Osteoblast (primary cell): ENCODE data around the gene LCE2D. TPM values are rescaled to one million over a fixed set of nuclear protein-coding genes. Genes with fewer than 3 reads are reported as not detected.

ENCODE experiments used
- DNase-seq: peaks from one replicate; pipeline ENCODE4 v3.0.0; 2011; ENCODE audit warnings: low spot score, mixed read lengths; ENCODE audit not compliant: insufficient read length; ENCODE audit errors: missing footprints
- H2AFZ ChIP-seq: 2 replicates; pipeline ENCODE4 v1.6.0; 2011; ENCODE audit warnings: mild to moderate bottlenecking, low read length
- H3K27ac ChIP-seq: 2 replicates; pipeline ENCODE4 v1.5.1; 2011; ENCODE audit warnings: mild to moderate bottlenecking, low read depth, low read length, moderate library complexity
- H3K27me3 ChIP-seq: 2 replicates; pipeline ENCODE4 v1.6.0; 2012; ENCODE audit warnings: mild to moderate bottlenecking, control low read depth, inconsistent platforms, low read length, moderate library complexity; ENCODE audit not compliant: insufficient read depth
- H3K36me3 ChIP-seq: 2 replicates; pipeline ENCODE4 v1.5.1; 2011; ENCODE audit warnings: mild to moderate bottlenecking, low read length, control low read depth, moderate library complexity; ENCODE audit not compliant: insufficient read depth
- H3K4me1 ChIP-seq: 2 replicates; pipeline ENCODE4 v1.5.1; 2011; ENCODE audit warnings: mild to moderate bottlenecking, low read length, control low read depth, moderate library complexity; ENCODE audit not compliant: insufficient read depth
- H3K4me2 ChIP-seq: 2 replicates; pipeline ENCODE4 v1.6.0; 2011; ENCODE audit warnings: mild to moderate bottlenecking, low read length; ENCODE audit not compliant: insufficient read depth
- H3K4me3 ChIP-seq: fragments of 200-600 bp; sonication (generic); 3 replicates; pipeline ENCODE4 v1.5.1; 2012; ENCODE audit warnings: mild to moderate bottlenecking, low read length, inconsistent platforms; ENCODE audit not compliant: insufficient read depth
- H3K79me2 ChIP-seq: 2 replicates; pipeline ENCODE4 v1.6.0; 2012; ENCODE audit warnings: mild to moderate bottlenecking, low read length, control low read depth, inconsistent platforms; ENCODE audit not compliant: insufficient read depth
- H3K9me3 ChIP-seq: 2 replicates; pipeline ENCODE4 v1.5.1; 2011; ENCODE audit warnings: low read depth, low read length, control low read depth
- H4K20me1 ChIP-seq: 2 replicates; pipeline ENCODE4 v1.6.0; 2012; ENCODE audit warnings: mild to moderate bottlenecking, low read length, control low read depth; ENCODE audit not compliant: insufficient read depth
- CTCF ChIP-seq: IDR thresholded peaks from 2 replicates; pipeline ENCODE4 v1.5.1; 2011; ENCODE audit warnings: mild to moderate bottlenecking, low read depth, low read length, moderate library complexity; ENCODE audit errors: extremely low read depth
- small RNA-seq: library from RNA; depleted of rRNA; stranded (forward); fragments of <200 nt; gene quantifications from one replicate; pipeline ENCODE3, GENCODE V24; 2012
- total RNA-seq: library from RNA; depleted of rRNA; stranded (reverse); fragments of >200 nt; gene quantifications from 2 replicates; pipeline ENCODE4 v1.2.3, GENCODE V29; 2012

Gene LCE2D
- total RNA-seq, 1 donor, result not detected

- Histone ChIP-seq H3K4me1 (no peaks in the 10 kb centered on the region), H3K4me3 (no peak overlapping the region)
- TF ChIP-seq CTCF, result no peak
Observed at GRCh38 chr1:152699746-152700145, 36.6 kb downstream of the LCE2D start.

GRCh38 chr1:152707860-152708259 lies 44.7 kb downstream of the LCE2D start, which contains the start of gene LCE4A:
Gene LCE4A (plus strand): TSS chr1:152708160. CDS start chr1:152709076, 916 bp downstream.
- Histone ChIP-seq H2AFZ (no peak within 1 kb of the TSS), H3K4me1 (no peaks in the 10 kb centered on the region), H3K36me3 (no peaks in the 10 kb centered on the region), H4K20me1 (no peaks in the 10 kb centered on the region), H3K27ac (no peak within 1 kb of the TSS), H3K9me3 (no peaks in the 10 kb centered on the region), H3K27me3 (no peaks in the 10 kb centered on the region), H3K4me3 (no peak within 1 kb of the TSS), H3K4me2 (no peak within 1 kb of the TSS), H3K79me2 (no peaks in the 10 kb centered on the region)
- TF ChIP-seq CTCF, result no peak
- DNase-seq, result no peak

More at GRCh38 chr1:152699746-152700145, 36.6 kb downstream of the LCE2D start:
- Histone ChIP-seq H3K4me2 (no peak overlapping the region), H3K27me3 (no peaks in the 10 kb centered on the region), H2AFZ (no peak overlapping the region), H3K79me2 (no peaks in the 10 kb centered on the region), H3K36me3 (no peaks in the 10 kb centered on the region), H4K20me1 (no peaks in the 10 kb centered on the region), H3K9me3 (no peaks in the 10 kb centered on the region), H3K27ac (no peak overlapping the region)
- no peak for DNase-seq

Small RNA genes lying within 50 kb of the gene (small RNA-seq; reads per million reads assigned to genes)
- not detected for gene LCE3A
- not detected for gene LCE3B

Other genes starting within 250 kb of the LCE2D start
- not detected in 2 replicates for gene CRNN, start 249.1 kb upstream of the LCE2D start, total RNA-seq
- not detected in 2 replicates for gene LCE5A, start 152.6 kb upstream of the LCE2D start, total RNA-seq
- not detected in 2 replicates for gene CRCT1, start 148.9 kb upstream of the LCE2D start, total RNA-seq
- gene LCE3E, start 96.6 kb upstream of the LCE2D start, total RNA-seq, result not detected in 2 replicates
- gene LCE3D, start 82.9 kb upstream of the LCE2D start, total RNA-seq, result not detected in 2 replicates
- gene LCE3C, start 63.1 kb upstream of the LCE2D start, total RNA-seq, result not detected in 2 replicates
- gene LCE3B, start 49.6 kb upstream of the LCE2D start, total RNA-seq, result not detected in 2 replicates
- not detected in 2 replicates for gene LCE3A, start 40.3 kb upstream of the LCE2D start, total RNA-seq
- not detected in 2 replicates for gene LCE2C, start 11.9 kb downstream of the LCE2D start, total RNA-seq
- gene LCE2B, start 22.7 kb downstream of the LCE2D start, total RNA-seq, result not detected in 2 replicates
- not detected in 2 replicates for gene LCE2A, start 35.0 kb downstream of the LCE2D start, total RNA-seq
- gene LCE4A, start 44.8 kb downstream of the LCE2D start, total RNA-seq, result not detected in 2 replicates
- gene KPRP, start 94.6 kb downstream of the LCE2D start, total RNA-seq, result not detected in 2 replicates
- gene LCE1F, start 111.8 kb downstream of the LCE2D start, total RNA-seq, result not detected in 2 replicates
- not detected in 2 replicates for gene LCE1E, start 122.9 kb downstream of the LCE2D start, total RNA-seq
- not detected in 2 replicates for gene LCE1D, start 133.3 kb downstream of the LCE2D start, total RNA-seq
- not detected in 2 replicates for gene LCE1C, start 143.3 kb downstream of the LCE2D start, total RNA-seq
- not detected in 2 replicates for gene LCE1B, start 148.6 kb downstream of the LCE2D start, total RNA-seq
- not detected in 2 replicates for gene LCE1A, start 164.1 kb downstream of the LCE2D start, total RNA-seq
- gene LCE6A, start 179.5 kb downstream of the LCE2D start, total RNA-seq, result not detected in 2 replicates
- not detected in 2 replicates for gene LCE7A, start 196.6 kb downstream of the LCE2D start, total RNA-seq
- not detected in 2 replicates for gene SMCP, start 214.9 kb downstream of the LCE2D start, total RNA-seq
- not detected in 2 replicates for gene IVL, start 245.2 kb downstream of the LCE2D start, total RNA-seq